ENCODE data around the gene ROBO4. TPM values are rescaled to one million over a fixed set of nuclear protein-coding genes. Genes with fewer than 3 reads are reported as not detected.

Gene ROBO4
- polyA plus RNA-seq, 2 of the 4 experiments (the other 2 are of a cell fraction): not detected

DNA sequence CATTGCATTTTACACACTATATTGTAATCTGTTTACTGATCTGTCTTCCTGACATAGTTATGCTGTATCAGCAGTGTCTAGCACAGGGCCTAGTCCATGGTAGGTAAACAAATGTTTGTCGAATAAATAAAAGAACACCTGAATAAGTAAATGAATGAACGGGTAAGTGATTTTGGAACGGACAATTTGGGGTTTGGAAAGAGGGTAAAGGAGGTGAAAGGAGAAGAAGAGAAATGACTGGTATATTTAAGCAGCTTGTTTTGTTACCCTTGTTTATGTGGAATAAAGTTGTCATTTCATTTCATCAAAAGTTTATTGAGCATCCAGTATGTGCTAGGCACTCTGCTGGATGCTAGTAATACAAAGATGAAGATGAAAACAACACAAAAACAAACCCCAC is 21.3 kb upstream of the ROBO4 start, which contains the start of gene HEPN1:
Gene HEPN1, plus strand, starts transcription at position 301 of the 400 bp plus-strand sequence.
- POLR2A ChIA-PET: no interaction called here

DNA sequence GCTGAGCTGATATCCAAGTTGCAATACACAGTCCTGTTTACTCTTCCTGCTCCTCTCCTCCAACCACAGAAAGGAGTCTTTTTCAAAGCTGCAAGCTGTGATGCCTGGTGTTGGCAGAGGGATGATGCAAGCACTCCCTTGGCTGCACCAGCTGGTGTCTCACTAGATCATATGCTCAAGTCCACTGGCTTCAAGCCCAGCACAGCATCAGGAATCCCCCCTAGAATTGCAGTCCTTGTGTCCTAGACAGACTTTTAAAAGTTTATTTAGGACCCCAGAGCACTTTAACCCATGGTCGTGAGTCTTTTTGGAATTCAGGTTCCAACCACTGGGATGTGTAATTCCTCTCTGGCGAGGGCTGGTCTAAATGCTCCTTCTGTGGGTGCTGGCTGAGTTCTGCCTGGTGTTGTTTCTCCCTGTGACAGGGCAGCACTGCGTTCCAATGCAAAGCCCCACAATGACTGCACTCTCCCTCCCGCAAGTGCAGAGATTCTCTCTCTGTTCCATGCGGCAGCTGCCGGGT is 19.5 kb upstream of the ROBO4 start:
- DNase-seq (ENCODE audit: low read depth in 1 of 2, low spot score in 1 of 2) (no peak), FAIRE-seq (no peak), ATAC-seq (no peak)
- Histone ChIP-seq H3K4me2 (no peak overlapping the region), H3K4me3 (no peak overlapping the region), H3K27ac (no peak overlapping the region), H3K4me1 (no peaks in the 10 kb centered on the region), H3K9me3 (no peaks in the 10 kb centered on the region)
- CTCF ChIA-PET: interaction anchor here (1.0 to 1.4 kb wide), 3 partner anchors 10 to 41 kb away, joined by 3 to 4 read pairs (median 4); partner anchors contain the start of gene ROBO4
- WGBS (ENCODE audit: missing lambda C conversion rate): 63% methylated on average over 6 of the region's 6 CpGs
- TF ChIP-seq ZFP36 (IDR thresholded peaks at IDR 0.05; ENCODE audit: borderline replicate concordance, partially characterized antibody) (no peak), JUNB (IDR thresholded peaks at IDR 0.05) (no peak)
- TF ChIP-seq, protein P1, sequence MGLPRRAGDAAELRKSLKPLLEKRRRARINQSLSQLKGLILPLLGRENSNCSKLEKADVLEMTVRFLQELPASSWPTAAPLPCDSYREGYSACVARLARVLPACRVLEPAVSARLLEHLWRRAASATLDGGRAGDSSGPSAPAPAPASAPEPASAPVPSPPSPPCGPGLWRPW (IDR thresholded peaks at IDR 0.05): no peak
- TF ChIP-seq, protein P2, sequence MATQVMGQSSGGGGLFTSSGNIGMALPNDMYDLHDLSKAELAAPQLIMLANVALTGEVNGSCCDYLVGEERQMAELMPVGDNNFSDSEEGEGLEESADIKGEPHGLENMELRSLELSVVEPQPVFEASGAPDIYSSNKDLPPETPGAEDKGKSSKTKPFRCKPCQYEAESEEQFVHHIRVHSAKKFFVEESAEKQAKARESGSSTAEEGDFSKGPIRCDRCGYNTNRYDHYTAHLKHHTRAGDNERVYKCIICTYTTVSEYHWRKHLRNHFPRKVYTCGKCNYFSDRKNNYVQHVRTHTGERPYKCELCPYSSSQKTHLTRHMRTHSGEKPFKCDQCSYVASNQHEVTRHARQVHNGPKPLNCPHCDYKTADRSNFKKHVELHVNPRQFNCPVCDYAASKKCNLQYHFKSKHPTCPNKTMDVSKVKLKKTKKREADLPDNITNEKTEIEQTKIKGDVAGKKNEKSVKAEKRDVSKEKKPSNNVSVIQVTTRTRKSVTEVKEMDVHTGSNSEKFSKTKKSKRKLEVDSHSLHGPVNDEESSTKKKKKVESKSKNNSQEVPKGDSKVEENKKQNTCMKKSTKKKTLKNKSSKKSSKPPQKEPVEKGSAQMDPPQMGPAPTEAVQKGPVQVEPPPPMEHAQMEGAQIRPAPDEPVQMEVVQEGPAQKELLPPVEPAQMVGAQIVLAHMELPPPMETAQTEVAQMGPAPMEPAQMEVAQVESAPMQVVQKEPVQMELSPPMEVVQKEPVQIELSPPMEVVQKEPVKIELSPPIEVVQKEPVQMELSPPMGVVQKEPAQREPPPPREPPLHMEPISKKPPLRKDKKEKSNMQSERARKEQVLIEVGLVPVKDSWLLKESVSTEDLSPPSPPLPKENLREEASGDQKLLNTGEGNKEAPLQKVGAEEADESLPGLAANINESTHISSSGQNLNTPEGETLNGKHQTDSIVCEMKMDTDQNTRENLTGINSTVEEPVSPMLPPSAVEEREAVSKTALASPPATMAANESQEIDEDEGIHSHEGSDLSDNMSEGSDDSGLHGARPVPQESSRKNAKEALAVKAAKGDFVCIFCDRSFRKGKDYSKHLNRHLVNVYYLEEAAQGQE (IDR thresholded peaks at IDR 0.05): no peak
- POLR2A ChIA-PET: no interaction called here

More for the DNA sequence above, 21.3 kb upstream of the ROBO4 start, which contains the start of gene HEPN1:
- Histone ChIP-seq H3K4me3 (no peak within 1 kb of the TSS), H3K4me2 (no peak within 1 kb of the TSS), H3K27ac (no peak within 1 kb of the TSS), H3K9me3 (no peaks in the 10 kb centered on the region), H3K4me1 (no peaks in the 10 kb centered on the region)
- CTCF ChIA-PET: no interaction called here
- ATAC-seq: no peak
- DNase-seq (ENCODE audit: low read depth in 1 of 2, low spot score in 1 of 2): no peak
- no peak for FAIRE-seq
- WGBS (ENCODE audit: missing lambda C conversion rate): 29% methylated on average over 3 of the region's 3 CpGs
- no peak for TF ChIP-seq POLR2AphosphoS2 (conservative IDR thresholded peaks at IDR 0.05; ENCODE audit: low read length)
- no peak for TF ChIP-seq KDM1A (IDR thresholded peaks at IDR 0.05; ENCODE audit: low read depth)
- TF ChIP-seq HMGXB4 (CRISPR knock-in tag; IDR thresholded peaks at IDR 0.05; ENCODE audit: borderline replicate concordance): no peak
- TF ChIP-seq EP300 (IDR thresholded peaks at IDR 0.05): no peak

GRCh38 chr11:124916370-124916710 is 18.7 kb upstream of the ROBO4 start:
- POLR2A ChIA-PET: no interaction called here
- no peak for ATAC-seq
- TF ChIP-seq HMGXB4 (CRISPR knock-in tag; IDR thresholded peaks at IDR 0.05; ENCODE audit: borderline replicate concordance) (no peak), MAZ (IDR thresholded peaks at IDR 0.05; ENCODE audit: borderline replicate concordance, low read depth, low read length) (no peak), CHD4 (IDR thresholded peaks at IDR 0.05; ENCODE audit: borderline replicate concordance) (no peak), HOXA7 (CRISPR knock-in tag; IDR thresholded peaks at IDR 0.05) (no peak), SREBF2 (IDR thresholded peaks at IDR 0.05) (no peak), ZSCAN20 (CRISPR knock-in tag; IDR thresholded peaks at IDR 0.05) (no peak)

More at GRCh38 chr11:124916370-124916710, 18.7 kb upstream of the ROBO4 start:
- Histone ChIP-seq H3K9me3 (no peaks in the 10 kb centered on the region), H3K27ac (no peak overlapping the region), H3K4me2 (no peak overlapping the region), H3K4me1 (no peaks in the 10 kb centered on the region), H3K4me3 (no peak overlapping the region)
- no peak for FAIRE-seq
- no peak for DNase-seq (ENCODE audit: low read depth in 1 of 2, low spot score in 1 of 2)
- CTCF ChIA-PET: interaction anchor here (1.0 to 1.4 kb wide), 3 partner anchors 11 to 40 kb away, joined by 3 to 4 read pairs (median 4); partner anchors contain the start of gene ROBO4
